ENCODE measurements around the gene LTA.

Gene LTA

GRCh38 chr6:31546958-31547726 is 24.9 kb upstream of the LTA start, which contains the start of gene NFKBIL1 (continued):
- no peak for TF ChIP-seq ZNF248 (tag by site-specific recombination; IDR thresholded peaks at IDR 0.05)
- TF ChIP-seq TSHZ1 (tag by site-specific recombination; IDR thresholded peaks at IDR 0.05; ENCODE audit: borderline replicate concordance) = no peak
- TF ChIP-seq ZNF18 (tag by site-specific recombination; IDR thresholded peaks at IDR 0.05) = no peak
- no peak for TF ChIP-seq ZNF670 (tag by site-specific recombination; IDR thresholded peaks at IDR 0.05; ENCODE audit: low read depth)
- TF ChIP-seq ZNF830 (tag by site-specific recombination; IDR thresholded peaks at IDR 0.05; ENCODE audit: low read depth) = no peak
- TF ChIP-seq ZNF214 (tag by site-specific recombination; IDR thresholded peaks at IDR 0.05; ENCODE audit: borderline replicate concordance) = no peak
- peak; percentile 55; the same call in 1 of the 2 replicates for TF ChIP-seq ZSCAN5A (tag by site-specific recombination; IDR thresholded peaks at IDR 0.05)
- TF ChIP-seq TCF7L2 (IDR thresholded peaks at IDR 0.05; ENCODE audit: borderline replicate concordance, low read depth, low read length) = no peak
- TF ChIP-seq ZNF132 (tag by site-specific recombination; IDR thresholded peaks at IDR 0.05; ENCODE audit: borderline replicate concordance) = no peak
- TF ChIP-seq ZNF473 (tag by site-specific recombination; IDR thresholded peaks at IDR 0.05) = no peak
- peak; percentile 87 for TF ChIP-seq YY1 (tag by site-specific recombination; IDR thresholded peaks at IDR 0.05)
- peak; percentile 92 for TF ChIP-seq KLF10 (tag by site-specific recombination; IDR thresholded peaks at IDR 0.05)
- TF ChIP-seq KLF8 (tag by site-specific recombination; IDR thresholded peaks at IDR 0.05) = peak; percentile 99
- peak; percentile 63 for TF ChIP-seq EGR2 (tag by site-specific recombination; IDR thresholded peaks at IDR 0.05; ENCODE audit: low read depth)
- no peak for TF ChIP-seq ZNF571 (tag by site-specific recombination; IDR thresholded peaks at IDR 0.05)

- ChIA-PET POLR2A (interaction anchor here (0.6 to 3.1 kb wide), 19 partner anchors 17 to 282 kb away, joined by 3 to 20 read pairs (median 4); partner anchors contain the start of genes BAG6, C6orf47, GPANK1 and HSPA1A), CTCF (interaction anchor here (0.6 to 13.9 kb wide), 8 partner anchors 22 to 573 kb away, joined by 3 to 431 read pairs (median 4); partner anchors contain the start of genes LST1, LTB and NCR3)
- Histone ChIP-seq H3K27ac (ENCODE audit: extremely low read depth, low read depth, low read length) (peak overlapping the region; percentile 1), H3K4me1 (ENCODE audit: control insufficient read depth, insufficient read depth, low read length) (peaks cover 2% of the 10 kb centered on the region; the same call in 1 of the 2 replicates), H3K36me3 (ENCODE audit: control insufficient read depth in 2 of 2, insufficient read depth in 1 of 2, low read length in 2 of 2) (peaks cover 24 to 41% of the 10 kb centered on the region in 2 experiments; a peak in 2 of 3 replicates), H3K9me3 (ENCODE audit: control insufficient read depth, insufficient read depth, low read depth, low read length) (no peaks in the 10 kb centered on the region), H3K4me3 (ENCODE audit: low read depth, low read length) (peak overlapping the region; percentile 47)
- no peak for TF ChIP-seq ZNF211 (tag by site-specific recombination; IDR thresholded peaks at IDR 0.05; ENCODE audit: low read depth)
- 0 out of 2 replicates have a peak, but pooled peaks have one; percentile 8 for TF ChIP-seq ZNF561 (tag by site-specific recombination; IDR thresholded peaks at IDR 0.05; ENCODE audit: borderline replicate concordance)
- no peak for TF ChIP-seq ZNF48 (tag by site-specific recombination; IDR thresholded peaks at IDR 0.05)
- TF ChIP-seq ZNF239 (tag by site-specific recombination; IDR thresholded peaks at IDR 0.05) = no peak
- TF ChIP-seq PBX3 (CRISPR knock-in tag; IDR thresholded peaks at IDR 0.05) = 0 out of 2 replicates have a peak, but pooled peaks have one; percentile 4
- no peak for TF ChIP-seq ZNF394 (tag by site-specific recombination; IDR thresholded peaks at IDR 0.05; ENCODE audit: borderline replicate concordance)
- no peak for TF ChIP-seq REPIN1 (tag by site-specific recombination; IDR thresholded peaks at IDR 0.05; ENCODE audit: low read depth)
- TF ChIP-seq ZSCAN4 (tag by site-specific recombination; IDR thresholded peaks at IDR 0.05) = no peak
These were observed 24.2 kb upstream of the LTA start for GRCh38 chr6:31547727-31548543.
